ENCODE results near the gene SNAP23. TPM values are rescaled to one million over a fixed set of nuclear protein-coding genes. Genes with fewer than 3 reads are reported as not detected.

SNAP23 gene
- total RNA-seq, 1 experiment from 2014 or later, result 63.2 TPM

DNA sequence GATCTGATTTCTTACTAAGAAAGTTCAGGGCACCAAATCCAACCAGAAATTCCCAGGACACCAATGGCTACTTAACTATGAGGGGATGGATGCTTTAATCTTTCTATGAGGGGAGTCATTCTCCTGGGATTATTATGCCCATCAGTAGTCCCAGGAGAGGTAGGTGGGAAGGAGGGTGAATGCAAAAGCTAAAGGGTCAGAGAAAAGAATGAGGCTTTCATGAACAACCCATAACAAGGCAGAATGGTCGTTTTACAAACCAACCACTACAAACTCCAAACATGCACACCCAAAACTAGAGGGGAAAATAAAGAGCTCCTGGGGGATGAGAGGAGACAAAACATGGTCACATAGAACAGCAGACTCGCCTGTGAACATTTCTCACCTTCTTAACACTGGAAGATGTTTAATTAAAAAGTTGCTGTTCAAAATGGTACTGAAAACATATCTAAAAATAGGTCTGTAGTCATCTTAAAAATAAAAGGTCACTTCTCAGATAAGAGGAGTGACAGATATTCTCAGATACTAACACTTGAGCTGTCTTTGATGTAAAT is 83.6 kb downstream of the SNAP23 start:
- Histone ChIP-seq H2BK120ac (ENCODE audit: low read depth, low read length, poor library complexity, severe bottlenecking) (no peak overlapping the region), H3K79me1 (ENCODE audit: insufficient read depth, low read depth, low read length, poor library complexity, severe bottlenecking) (no peaks in the 10 kb centered on the region), H3K23me2 (ENCODE audit: insufficient read length, low read depth, low read length, poor library complexity, severe bottlenecking) (peaks cover 13% of the 10 kb centered on the region), H3K4me2 (ENCODE audit: insufficient read depth, insufficient read length, low read length) (no peak overlapping the region), H4K91ac (ENCODE audit: insufficient read length, low read depth, low read length) (no peak overlapping the region), H3T11ph (ENCODE audit: low read length) (no peak overlapping the region), H3K23ac (ENCODE audit: insufficient read length, low read depth, low read length) (no peak overlapping the region), H3K9ac (ENCODE audit: extremely low read depth, insufficient read length, low read length) (no peak overlapping the region), H2BK15ac (ENCODE audit: low read depth, low read length) (no peak overlapping the region), H3K4ac (ENCODE audit: low read depth, low read length) (no peak overlapping the region), H3K4me1 (ENCODE audit: insufficient read depth, low read length) (no peaks in the 10 kb centered on the region; the same call in 1 of the 2 replicates), H2BK12ac (ENCODE audit: insufficient read length, low read depth, low read length) (no peak overlapping the region), H2BK20ac (ENCODE audit: low read depth, low read length, poor library complexity, severe bottlenecking) (no peak overlapping the region), H2BK5ac (ENCODE audit: insufficient read length, low read length) (no peak overlapping the region), H3K56ac (ENCODE audit: insufficient read length, low read depth, low read length) (no peak overlapping the region), H4K20me1 (ENCODE audit: control insufficient read depth, insufficient read depth, insufficient read length) (no peaks in the 10 kb centered on the region), H4K5ac (ENCODE audit: insufficient read length, low read depth, low read length) (no peak overlapping the region), H4K8ac (replicated peaks; ENCODE audit: insufficient read length, low read depth, low read length) (no peak overlapping the region), H2AFZ (ENCODE audit: low read length) (no peak overlapping the region), H3K14ac (ENCODE audit: insufficient read depth, low read length) (no peak overlapping the region), H2AK5ac (ENCODE audit: insufficient read length, low read length) (no peak overlapping the region), H3K27me3 (ENCODE audit: insufficient read depth, low read length) (peaks cover 7% of the 10 kb centered on the region; the same call in 1 of the 2 replicates), H3K18ac (ENCODE audit: insufficient read length, low read depth, low read length) (no peak overlapping the region), H3K9me3 (ENCODE audit: control insufficient read depth, low read depth, low read length) (no peaks in the 10 kb centered on the region), H3K27ac (ENCODE audit: insufficient read length, low read depth, low read length) (no peak overlapping the region), H3K79me2 (ENCODE audit: insufficient read depth, low read length) (no peaks in the 10 kb centered on the region)
- TF ChIP-seq, protein P1, sequence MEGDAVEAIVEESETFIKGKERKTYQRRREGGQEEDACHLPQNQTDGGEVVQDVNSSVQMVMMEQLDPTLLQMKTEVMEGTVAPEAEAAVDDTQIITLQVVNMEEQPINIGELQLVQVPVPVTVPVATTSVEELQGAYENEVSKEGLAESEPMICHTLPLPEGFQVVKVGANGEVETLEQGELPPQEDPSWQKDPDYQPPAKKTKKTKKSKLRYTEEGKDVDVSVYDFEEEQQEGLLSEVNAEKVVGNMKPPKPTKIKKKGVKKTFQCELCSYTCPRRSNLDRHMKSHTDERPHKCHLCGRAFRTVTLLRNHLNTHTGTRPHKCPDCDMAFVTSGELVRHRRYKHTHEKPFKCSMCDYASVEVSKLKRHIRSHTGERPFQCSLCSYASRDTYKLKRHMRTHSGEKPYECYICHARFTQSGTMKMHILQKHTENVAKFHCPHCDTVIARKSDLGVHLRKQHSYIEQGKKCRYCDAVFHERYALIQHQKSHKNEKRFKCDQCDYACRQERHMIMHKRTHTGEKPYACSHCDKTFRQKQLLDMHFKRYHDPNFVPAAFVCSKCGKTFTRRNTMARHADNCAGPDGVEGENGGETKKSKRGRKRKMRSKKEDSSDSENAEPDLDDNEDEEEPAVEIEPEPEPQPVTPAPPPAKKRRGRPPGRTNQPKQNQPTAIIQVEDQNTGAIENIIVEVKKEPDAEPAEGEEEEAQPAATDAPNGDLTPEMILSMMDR (conservative IDR thresholded peaks at IDR 0.05), result no peak
- no peak for DNase-seq
- H3K27ac Mint-ChIP-seq, result no peak overlapping the region
- no CpG with 5 or more reads among the region's 2 CpGs for WGBS (ENCODE audit: extremely low coverage, insufficient read length, low lambda C conversion rate)
- H3K27me3 Mint-ChIP-seq (ENCODE audit: low read depth), result peaks cover 74% of the 10 kb centered on the region
- H3K36me3 Mint-ChIP-seq (ENCODE audit: insufficient read depth in 1 of 3, low read depth in 3 of 3), result no peaks in the 10 kb centered on the region
- no peak overlapping the region for H3K4me3 Mint-ChIP-seq
- 0 out of 5 replicates have a peak, but pooled peaks cover 0 to 2% of the 10 kb centered on the region in 2 experiments for H3K9me3 Mint-ChIP-seq
- peaks cover 40 to 41% of the 10 kb centered on the region in 2 experiments for H3K4me1 Mint-ChIP-seq
